Measurements from ENCODE around the gene RFC1.
A peak's percentile ranks its signal among the peaks of the same experiment; 100 is the strongest.

RFC1 gene

GRCh38 chr4:39353149-39353477 is 13.0 kb downstream of the RFC1 start:
- DNase-seq = peak; percentile 46

DNA sequence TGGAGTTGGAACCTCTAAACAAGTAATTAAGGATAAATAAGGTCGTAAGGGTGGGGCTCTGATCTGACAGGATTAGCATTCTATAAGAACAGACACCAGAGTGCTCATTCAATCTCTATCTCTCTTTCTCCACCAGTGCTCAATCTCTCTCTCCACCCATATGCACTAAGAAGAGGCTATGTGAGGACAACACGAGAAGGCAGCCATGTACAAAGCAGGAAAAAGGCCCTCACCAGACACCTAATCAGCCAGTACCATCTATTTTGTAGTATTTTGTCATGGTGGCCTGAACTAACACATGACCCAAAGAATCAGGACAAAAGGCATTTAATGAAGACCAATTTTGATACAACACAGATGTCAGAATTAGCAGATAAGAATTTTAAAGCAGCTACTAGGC is 16.8 kb downstream of the RFC1 start:
- DNase-seq = no peak

DNA sequence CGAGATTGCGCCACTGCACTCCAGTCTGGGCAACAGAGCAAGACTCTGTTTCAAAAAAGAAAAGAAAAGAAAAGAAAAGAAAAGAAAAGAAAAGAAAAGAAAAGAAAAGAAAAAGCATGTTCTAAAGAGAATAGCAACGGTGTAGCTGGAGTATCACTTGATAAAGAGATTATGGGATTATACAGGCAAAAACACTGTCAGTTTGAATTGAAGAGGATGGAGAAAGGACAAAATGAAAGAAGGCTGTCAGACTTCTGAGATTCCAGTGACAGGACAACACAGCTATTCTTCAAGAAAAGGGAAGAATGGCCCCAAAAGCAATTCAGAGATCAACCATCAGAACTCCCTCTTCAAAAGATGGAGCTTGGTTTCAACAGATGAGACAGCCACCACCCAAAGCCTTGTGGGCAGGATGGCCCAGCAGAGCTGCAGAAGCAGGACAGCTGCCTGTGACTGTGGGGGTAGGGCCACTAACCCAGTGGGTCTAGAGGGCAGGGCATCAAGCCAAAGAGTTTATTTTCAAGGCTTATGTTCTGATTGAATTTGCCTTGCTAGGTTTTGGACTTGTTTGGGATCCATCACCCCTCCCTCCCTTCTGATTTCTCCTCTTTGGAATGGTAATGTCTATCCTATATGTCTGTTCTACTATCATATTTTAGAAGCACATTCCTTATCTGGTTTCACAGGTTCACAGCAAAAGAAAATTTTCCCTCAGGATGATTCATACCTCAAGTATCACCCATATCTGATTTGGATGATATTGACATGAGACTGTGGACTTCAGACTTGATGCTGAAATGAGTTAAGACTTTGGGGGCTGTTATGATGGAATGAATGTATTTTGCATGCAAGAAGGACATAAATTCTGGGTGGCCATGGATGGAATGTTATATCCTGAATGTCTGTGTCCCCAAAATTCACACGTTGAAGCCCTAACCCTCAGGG is 17.5 kb downstream of the RFC1 start:
- no peak for DNase-seq

DNA sequence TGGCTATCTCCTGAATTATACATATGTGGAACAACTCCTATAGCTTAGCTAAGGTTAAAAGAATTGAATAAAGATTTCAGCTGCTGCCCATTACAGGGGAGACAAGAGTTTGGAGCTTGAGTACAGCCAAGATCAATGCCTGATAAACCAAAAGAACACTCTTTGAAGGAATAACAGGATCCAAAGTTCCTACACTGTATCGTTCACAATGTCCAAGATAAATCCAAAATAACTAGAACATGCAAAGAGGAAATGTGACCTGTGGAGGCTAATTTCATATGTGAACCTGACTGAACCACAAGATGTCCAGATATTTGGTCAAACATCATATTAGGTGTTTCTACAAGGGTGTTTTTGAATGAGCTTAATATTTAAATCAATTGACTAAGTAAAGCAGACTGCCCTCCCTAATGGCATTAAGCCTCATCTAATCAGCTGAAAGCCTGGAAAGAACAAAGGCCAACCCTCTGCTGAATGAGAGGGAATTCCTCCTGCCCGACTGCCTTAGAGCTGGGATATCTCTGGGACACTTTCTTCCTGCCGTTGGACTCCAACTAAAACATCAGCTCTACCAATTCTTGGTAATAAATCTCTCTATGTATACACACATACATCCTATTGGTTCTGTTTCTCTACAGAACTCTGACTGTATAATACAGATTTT is 19.2 kb downstream of the RFC1 start:
- no peak for DNase-seq

DNA sequence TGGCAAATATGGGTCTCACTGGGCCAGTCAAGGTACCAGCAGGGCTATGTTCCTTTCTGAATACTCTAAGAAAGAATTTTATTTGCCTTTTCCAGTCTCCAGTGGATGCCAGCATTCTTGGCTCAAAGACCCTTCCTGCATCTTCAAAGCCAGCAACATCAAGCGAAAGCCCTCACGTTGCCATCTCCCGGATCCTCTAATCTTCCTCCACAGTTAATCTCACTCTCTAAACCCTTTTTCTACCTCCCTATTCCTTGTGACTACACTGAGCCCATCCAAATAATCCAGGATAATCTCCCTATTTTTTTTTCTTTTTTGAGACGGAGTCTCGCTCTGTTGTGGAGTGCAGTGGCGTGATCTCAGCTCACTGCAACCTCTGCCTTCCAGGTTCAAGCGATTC is 23.4 kb downstream of the RFC1 start:
- no peak for DNase-seq

- no peak for DNase-seq
These were observed 25.0 kb downstream of the RFC1 start for GRCh38 chr4:39341075-39341725.

- no peak for DNase-seq
These were observed 26.2 kb downstream of the RFC1 start for GRCh38 chr4:39339968-39340367.

GRCh38 chr4:39337841-39338240 is 28.3 kb downstream of the RFC1 start:
- no peak for DNase-seq

DNA sequence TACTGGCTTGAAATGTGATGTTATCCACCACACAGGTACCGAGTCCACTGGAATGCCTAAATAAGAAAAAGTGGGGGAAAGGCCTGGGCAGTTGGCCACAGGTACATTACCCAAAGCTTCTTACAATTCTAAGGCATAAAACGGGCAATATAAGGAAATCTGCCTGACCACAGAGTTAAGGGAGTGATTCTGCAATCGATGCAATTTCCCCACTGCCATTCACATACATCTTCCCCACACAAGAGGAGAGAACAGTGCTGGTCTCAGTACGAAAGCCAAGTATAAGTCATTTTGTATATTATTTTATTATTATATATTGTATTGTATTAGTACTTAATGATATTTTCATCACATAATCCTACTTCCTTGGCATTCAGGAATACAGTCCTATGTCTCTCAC is 30.6 kb downstream of the RFC1 start:
- no peak for DNase-seq

DNA sequence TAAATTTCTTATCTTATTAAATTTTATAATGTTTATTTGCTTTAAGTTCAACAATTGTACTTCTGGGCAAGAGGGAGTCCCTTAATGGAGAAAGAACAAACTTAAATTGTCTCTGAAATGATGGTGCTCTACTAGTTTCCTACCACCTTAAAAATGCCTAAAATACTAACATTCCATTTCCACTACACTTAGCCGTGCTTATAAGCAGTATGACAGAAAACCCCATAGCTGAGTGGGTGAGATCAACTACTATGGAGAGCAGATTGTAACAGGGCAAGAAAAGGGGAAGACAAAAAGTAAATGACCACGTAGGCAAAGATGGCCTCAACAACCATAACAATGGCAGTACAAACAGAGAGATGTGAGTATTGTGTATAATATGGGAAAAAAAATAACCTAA is 35.0 kb downstream of the RFC1 start:
- no peak for DNase-seq

GRCh38 chr4:39330353-39330752 is 35.8 kb downstream of the RFC1 start:
- DNase-seq = no peak

GRCh38 chr4:39326468-39326977 is 39.6 kb downstream of the RFC1 start:
- DNase-seq = no peak

DNA sequence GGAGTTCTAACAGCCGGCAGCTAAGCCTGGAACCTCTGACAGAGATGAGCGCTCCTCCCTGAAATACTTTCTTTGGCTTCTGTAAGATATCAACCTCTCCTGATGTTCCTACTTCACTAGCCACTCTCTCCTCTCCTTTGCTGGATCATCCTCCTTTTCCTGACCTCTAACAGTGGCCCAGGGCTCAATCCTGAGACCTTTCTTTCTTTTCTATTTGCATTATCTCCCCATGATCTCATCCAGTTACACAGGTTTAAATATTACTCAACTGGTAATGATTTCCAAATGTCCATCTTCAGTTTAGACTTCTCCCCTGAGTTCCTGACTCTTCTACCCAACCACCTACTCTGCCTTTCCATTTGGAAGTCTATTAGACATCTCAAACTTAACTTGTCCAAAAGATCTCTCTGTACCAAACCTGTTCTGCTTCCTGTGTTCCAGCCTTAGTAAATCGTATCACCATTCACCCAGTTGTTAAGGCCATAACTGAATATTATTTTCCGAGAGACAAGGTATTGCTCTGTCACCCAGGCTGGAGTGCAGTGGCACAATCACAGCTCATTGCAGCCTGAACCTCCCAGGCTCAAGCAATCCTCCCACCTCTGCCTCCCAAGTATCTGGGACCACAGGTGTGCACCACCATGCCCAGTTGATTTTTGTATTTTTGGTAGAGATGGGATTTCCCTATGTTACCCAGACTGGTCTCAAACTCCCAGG is 41.1 kb downstream of the RFC1 start:
- DNase-seq = no peak

DNA sequence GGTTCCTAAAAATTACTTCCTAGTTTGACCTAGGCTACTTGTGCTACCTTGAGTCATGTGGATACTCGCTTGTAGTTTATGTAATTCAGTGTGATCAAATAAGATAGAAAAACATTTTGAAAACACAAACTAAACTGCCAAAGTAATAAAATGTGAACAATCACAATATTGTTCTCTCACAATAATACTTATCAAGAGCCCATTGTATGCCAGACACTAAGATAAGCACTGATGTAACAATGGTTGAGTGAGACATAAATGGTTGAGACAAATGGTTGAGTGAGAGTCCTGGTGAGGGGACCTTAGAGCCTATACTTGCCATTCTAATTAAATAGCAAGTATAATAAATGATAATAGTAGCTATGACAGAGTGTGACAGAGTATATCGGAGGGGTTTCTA is 41.7 kb downstream of the RFC1 start:
- DNase-seq = no peak

- no peak for DNase-seq
These were observed 42.3 kb downstream of the RFC1 start for GRCh38 chr4:39323821-39324220.

DNA sequence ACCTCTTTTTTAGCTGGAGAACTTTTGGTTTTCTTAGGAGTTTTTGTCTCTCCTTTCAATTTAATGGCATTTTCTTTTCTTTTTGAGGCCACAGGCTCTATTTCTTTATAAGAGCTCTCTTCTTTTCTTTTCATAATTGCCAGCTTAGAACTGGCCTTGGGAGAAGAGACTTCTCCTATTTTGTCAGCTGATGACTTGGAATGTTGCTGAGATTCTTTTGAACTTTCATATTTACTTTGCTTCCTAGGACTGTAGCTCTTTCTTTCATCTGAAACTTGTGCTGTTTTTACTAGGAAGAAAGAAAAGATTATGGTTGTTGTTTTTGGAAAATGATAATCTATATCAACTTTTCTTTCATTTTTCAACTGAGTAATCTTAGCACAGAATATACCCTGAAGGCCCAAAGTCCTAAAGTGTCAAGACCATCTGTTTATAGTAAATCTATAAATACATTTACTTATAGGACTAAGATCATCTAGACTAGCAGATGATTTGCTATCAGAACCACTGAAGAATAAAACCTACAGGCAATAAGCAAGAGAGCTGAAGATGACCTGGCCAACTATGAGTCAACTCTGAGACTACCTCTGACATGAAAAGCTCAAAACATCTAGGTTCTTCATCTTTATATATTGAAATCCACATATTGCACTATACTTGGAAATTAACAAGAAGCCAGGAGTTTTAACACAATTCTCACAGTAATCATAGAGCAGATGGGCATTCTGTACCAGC is 45.6 kb downstream of the RFC1 start:
- no peak for DNase-seq

DNA sequence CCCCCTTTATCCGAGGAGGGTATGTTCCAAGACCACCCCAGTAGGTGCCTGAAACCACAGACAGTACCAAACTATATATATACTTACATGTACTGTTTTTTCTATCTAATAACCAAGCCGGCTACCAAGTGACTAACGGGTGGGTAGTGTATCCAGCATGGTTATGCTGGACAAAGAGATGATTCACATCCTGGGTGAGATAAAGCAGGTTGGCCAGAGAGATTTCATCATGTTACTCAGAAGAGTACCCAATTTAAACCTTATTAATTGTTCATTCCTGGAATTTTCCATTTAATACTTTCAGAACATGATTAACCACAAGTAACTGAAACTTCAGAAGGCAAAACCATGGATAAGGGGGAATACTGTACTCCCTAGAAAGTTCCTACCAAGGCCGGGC is 46.5 kb downstream of the RFC1 start:
- DNase-seq = no peak

- DNase-seq = no peak
These were observed 53.3 kb downstream of the RFC1 start for GRCh38 chr4:39312816-39313215.

DNA sequence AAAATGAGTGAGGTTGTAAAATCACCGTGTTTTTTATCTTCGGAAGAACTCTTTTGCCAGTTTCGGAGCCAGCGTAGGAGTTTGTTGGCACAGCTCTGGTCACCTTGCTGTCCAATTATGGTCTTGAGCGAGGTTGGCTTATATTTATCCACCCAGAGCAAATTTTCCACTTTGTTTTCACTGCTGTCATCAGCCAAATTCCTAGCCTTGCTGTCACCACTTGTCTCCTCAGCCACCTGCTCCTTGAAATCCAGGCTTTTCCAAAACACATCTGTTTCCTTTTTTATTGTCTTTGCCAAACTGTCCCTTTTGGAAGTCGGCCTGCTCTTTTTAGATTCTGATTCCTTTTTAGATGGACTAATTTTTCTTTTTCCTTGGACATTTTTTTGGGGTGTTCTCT is 57.6 kb downstream of the RFC1 start:
- DNase-seq = no peak

- no peak for DNase-seq
These were observed 60.1 kb downstream of the RFC1 start for GRCh38 chr4:39305912-39306677.

GRCh38 chr4:39304651-39305050 is 61.5 kb downstream of the RFC1 start:
- no peak for DNase-seq

GRCh38 chr4:39303871-39304270 is 62.3 kb downstream of the RFC1 start:
- DNase-seq = no peak

Measured in CD4-positive, alpha-beta T cell treated with Interleukin-6 for 4 hours (primary cell).